ENCODE results near the gene CD2BP2. TPM values are rescaled to one million over a fixed set of nuclear protein-coding genes. Genes with fewer than 3 reads are reported as not detected.

CD2BP2 gene
- total and polyA plus RNA-seq, 2 of the 13 experiments (the other 11 are each of a cell fraction or from before 2014, with no cell fraction given), result 24.9 to 54.6 TPM

DNA sequence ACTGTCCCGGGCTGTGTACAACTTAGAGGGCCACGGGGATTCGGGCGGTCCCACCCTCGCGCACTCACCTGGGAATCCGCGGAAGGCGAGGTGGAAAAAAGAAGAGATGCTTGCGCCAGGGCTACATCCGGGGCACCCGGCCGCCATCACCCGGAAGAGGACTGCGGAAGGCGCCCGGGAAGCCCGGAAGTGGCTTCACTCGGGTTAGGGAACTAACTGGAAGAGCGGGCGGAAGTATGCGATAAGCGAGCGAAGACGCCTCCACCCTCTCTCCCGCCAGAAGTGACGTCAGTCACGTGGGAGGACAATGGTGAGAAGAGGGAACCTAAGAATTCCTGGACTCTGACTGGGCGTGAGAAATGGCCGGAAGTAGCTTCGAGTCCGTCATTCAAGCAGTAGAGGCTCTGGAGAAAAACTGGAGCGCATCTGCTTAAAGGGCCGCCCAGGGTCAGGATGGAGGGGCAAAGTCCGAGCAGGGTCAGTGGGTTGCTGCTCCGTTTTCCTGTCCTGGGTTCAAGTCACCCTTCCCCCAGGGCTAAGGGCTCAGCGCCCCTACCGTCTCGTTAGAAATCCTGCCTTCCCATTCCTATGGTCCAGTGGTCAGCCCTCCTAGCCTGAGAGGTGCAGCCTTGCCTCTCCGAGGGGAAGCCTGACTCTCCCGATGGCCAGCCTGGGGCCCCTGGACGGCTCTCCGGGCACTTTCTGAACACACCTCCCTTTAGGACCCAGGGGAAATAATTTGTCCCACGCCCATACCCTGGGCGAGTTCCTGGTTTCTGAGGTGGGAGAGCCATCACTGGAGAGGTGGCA is at the start of gene CD2BP2 (continued):
- TF ChIP-seq, protein P1, sequence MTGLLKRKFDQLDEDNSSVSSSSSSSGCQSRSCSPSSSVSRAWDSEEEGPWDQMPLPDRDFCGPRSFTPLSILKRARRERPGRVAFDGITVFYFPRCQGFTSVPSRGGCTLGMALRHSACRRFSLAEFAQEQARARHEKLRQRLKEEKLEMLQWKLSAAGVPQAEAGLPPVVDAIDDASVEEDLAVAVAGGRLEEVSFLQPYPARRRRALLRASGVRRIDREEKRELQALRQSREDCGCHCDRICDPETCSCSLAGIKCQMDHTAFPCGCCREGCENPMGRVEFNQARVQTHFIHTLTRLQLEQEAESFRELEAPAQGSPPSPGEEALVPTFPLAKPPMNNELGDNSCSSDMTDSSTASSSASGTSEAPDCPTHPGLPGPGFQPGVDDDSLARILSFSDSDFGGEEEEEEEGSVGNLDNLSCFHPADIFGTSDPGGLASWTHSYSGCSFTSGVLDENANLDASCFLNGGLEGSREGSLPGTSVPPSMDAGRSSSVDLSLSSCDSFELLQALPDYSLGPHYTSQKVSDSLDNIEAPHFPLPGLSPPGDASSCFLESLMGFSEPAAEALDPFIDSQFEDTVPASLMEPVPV (CRISPR knock-in tag; IDR thresholded peaks at IDR 0.05), result peak; percentile 95
- TF ChIP-seq SRSF9 (IDR thresholded peaks at IDR 0.05; ENCODE audit: borderline replicate concordance, insufficient read depth, low read depth, low read length, poor library complexity, severe bottlenecking) (no peak), HIVEP1 (CRISPR knock-in tag; IDR thresholded peaks at IDR 0.05) (no peak; the same call in 1 of the 2 replicates), KAT2B (IDR thresholded peaks at IDR 0.05; ENCODE audit: borderline replicate concordance, low read depth, low read length) (no peak), NR2F6 (IDR thresholded peaks at IDR 0.05) (peak; percentile 80), NR2F6 (CRISPR knock-in tag; IDR thresholded peaks at IDR 0.05) (peak; percentile 47), TBX3 (IDR thresholded peaks at IDR 0.05; ENCODE audit: borderline replicate concordance) (peak; percentile 75; the same call in 1 of the 2 replicates), ZNF180 (CRISPR knock-in tag; IDR thresholded peaks at IDR 0.05; ENCODE audit: borderline replicate concordance, low read depth) (no peak), HOXA7 (CRISPR knock-in tag; IDR thresholded peaks at IDR 0.05) (no peak), ZFP90 (CRISPR knock-in tag; IDR thresholded peaks at IDR 0.05; ENCODE audit: borderline replicate concordance) (peak; percentile 97; the same call in 1 of the 2 replicates), ZNF224 (CRISPR knock-in tag; IDR thresholded peaks at IDR 0.05) (no peak), KMT2A (CRISPR knock-in tag; IDR thresholded peaks at IDR 0.05) (no peak; the same call in 1 of the 2 replicates), MZF1 (CRISPR knock-in tag; IDR thresholded peaks at IDR 0.05; ENCODE audit: borderline replicate concordance) (no peak), TBX2 (CRISPR knock-in tag; IDR thresholded peaks at IDR 0.05; ENCODE audit: borderline replicate concordance) (peak; percentile 88), FOXM1 (CRISPR knock-in tag; IDR thresholded peaks at IDR 0.05) (no peak; the same call in 1 of the 2 replicates), ZNF749 (CRISPR knock-in tag; IDR thresholded peaks at IDR 0.05; ENCODE audit: borderline replicate concordance) (peak; percentile 64), ZNF816 (CRISPR knock-in tag; IDR thresholded peaks at IDR 0.05; ENCODE audit: borderline replicate concordance) (peak; percentile 95), ZFP82 (CRISPR knock-in tag; IDR thresholded peaks at IDR 0.05; ENCODE audit: borderline replicate concordance) (peak; percentile 84; the same call in 1 of the 2 replicates), FOXK1 (CRISPR knock-in tag; IDR thresholded peaks at IDR 0.05; ENCODE audit: borderline replicate concordance, low read depth) (peak; percentile 90), ZNF83 (CRISPR knock-in tag; IDR thresholded peaks at IDR 0.05; ENCODE audit: borderline replicate concordance) (no peak), ZBTB20 (CRISPR knock-in tag; IDR thresholded peaks at IDR 0.05; ENCODE audit: borderline replicate concordance, low read depth) (no peak; the same call in 1 of the 2 replicates), ZNF430 (CRISPR knock-in tag; IDR thresholded peaks at IDR 0.05) (peak; percentile 78), ZNF768 (CRISPR knock-in tag; IDR thresholded peaks at IDR 0.05) (peak; percentile 33; the same call in 1 of the 2 replicates)
- TF ChIP-seq, protein P2, sequence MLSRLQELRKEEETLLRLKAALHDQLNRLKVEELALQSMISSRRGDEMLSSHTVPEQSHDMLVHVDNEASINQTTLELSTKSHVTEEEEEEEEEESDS (CRISPR knock-in tag; IDR thresholded peaks at IDR 0.05; ENCODE audit: borderline replicate concordance), result peak; percentile 10; the same call in 1 of the 2 replicates
- TF ChIP-seq, protein P3, sequence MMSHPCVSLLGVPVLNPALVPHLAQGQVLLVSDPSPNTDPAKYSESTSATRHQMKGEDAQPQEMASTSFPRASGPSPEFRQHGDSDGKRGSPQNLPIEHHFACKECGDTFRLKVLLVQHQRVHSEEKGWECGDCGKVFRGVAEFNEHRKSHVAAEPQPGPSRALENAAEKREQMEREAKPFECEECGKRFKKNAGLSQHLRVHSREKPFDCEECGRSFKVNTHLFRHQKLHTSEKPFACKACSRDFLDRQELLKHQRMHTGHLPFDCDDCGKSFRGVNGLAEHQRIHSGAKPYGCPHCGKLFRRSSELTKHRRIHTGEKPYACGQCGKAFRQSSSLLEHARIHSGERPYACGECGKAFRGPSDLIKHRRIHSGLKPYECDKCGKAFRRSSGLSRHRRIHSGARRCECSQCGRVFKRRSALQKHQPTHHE (CRISPR knock-in tag; IDR thresholded peaks at IDR 0.05; ENCODE audit: borderline replicate concordance), result no peak; the same call in 1 of the 2 replicates
- TF ChIP-seq, protein P4, sequence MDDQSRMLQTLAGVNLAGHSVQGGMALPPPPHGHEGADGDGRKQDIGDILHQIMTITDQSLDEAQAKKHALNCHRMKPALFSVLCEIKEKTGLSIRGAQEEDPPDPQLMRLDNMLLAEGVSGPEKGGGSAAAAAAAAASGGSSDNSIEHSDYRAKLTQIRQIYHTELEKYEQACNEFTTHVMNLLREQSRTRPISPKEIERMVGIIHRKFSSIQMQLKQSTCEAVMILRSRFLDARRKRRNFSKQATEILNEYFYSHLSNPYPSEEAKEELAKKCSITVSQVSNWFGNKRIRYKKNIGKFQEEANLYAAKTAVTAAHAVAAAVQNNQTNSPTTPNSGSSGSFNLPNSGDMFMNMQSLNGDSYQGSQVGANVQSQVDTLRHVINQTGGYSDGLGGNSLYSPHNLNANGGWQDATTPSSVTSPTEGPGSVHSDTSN (CRISPR knock-in tag; IDR thresholded peaks at IDR 0.05; ENCODE audit: borderline replicate concordance), result peak; percentile 58
